Testis (tissue), 3 donors: Measurements from ENCODE around the gene AARS2. TPM values are rescaled to one million over a fixed set of nuclear protein-coding genes. Genes with fewer than 3 reads are reported as not detected.
A peak's percentile ranks its signal among the peaks of the same experiment; 100 is the strongest.

ENCODE experiments used
- DNase-seq: peaks from one replicate; pipeline ENCODE4 v3.0.0-alpha.2; 2019
- H3K27ac ChIP-seq, 2 donors: fragments of 200-600 bp; sonication (generic); one replicate each; pipeline ENCODE4 v1.5.1; 2019
- H3K27me3 ChIP-seq: fragments of 200-600 bp; sonication (generic); one replicate; pipeline ENCODE4 v1.5.1; 2019
- H3K36me3 ChIP-seq: fragments of 200-600 bp; sonication (generic); one replicate; pipeline ENCODE4 v1.5.1; 2017; ENCODE audit warnings: low read depth; ENCODE audit errors: missing control alignments
- H3K4me1 ChIP-seq: fragments of 200-600 bp; sonication (generic); one replicate; pipeline ENCODE4 v1.5.1; 2019
- H3K4me3 ChIP-seq, 2 donors: fragments of 200-600 bp; sonication (generic); one replicate each; pipeline ENCODE4 v1.5.1; 2017 to 2019
- H3K9me3 ChIP-seq: fragments of 200-600 bp; sonication (generic); one replicate; pipeline ENCODE4 v1.5.1; 2017
- CTCF ChIP-seq, 3 experiments: fragments of 450-650 bp in 2 of 3; fragments of 200-600 bp in 1 of 3; sonication (generic) in 1 of 3; IDR thresholded peaks; one replicate each; pipeline ENCODE4 v1.5.1; 2016 to 2019; ENCODE audit warnings: antibody characterized with exemption in 3 of 3, mild to moderate bottlenecking in 2 of 3, moderate library complexity in 1 of 3
- POLR2A ChIP-seq: fragments of 450-650 bp; IDR thresholded peaks from one replicate; pipeline ENCODE4 v1.6.1; 2017; ENCODE audit warnings: antibody characterized with exemption, mild to moderate bottlenecking, moderate library complexity
- WGBS, 2 donors: methylation state at CpG; one replicate each; pipeline ENCODE4 v1.1.5; 2018; 5-methylcytosine and 5-hydroxymethylcytosine counted together
- intact Hi-C: fragments of 100-400 bp; cut with DNase I; formaldehyde crosslinking; loops from one replicate; pipeline ENCODE4 v1.15.1; 2023; ENCODE audit warnings: low total_unique reads
- polyA plus RNA-seq: library from polyadenylated mRNA; stranded (reverse); fragments of 350-450 nt; fragmentation: Illumina TruSeq; extraction: RNeasy Lipid Tissue Mini Kit (QIAGEN cat#74804); gene quantifications from one replicate; pipeline ENCODE4 v1.2.3, GENCODE V29; 2014; ENCODE audit warnings: low read depth, low replicate concordance; ENCODE audit not compliant: insufficient read depth
- total RNA-seq, 2 donors: library from RNA; depleted of rRNA; stranded (reverse); fragments of >200 nt; gene quantifications; one replicate each; pipeline ENCODE4 v1.2.3, GENCODE V29; 2016

Gene AARS2
- total and polyA plus RNA-seq, 3 donors from 2014 or later: 6.2 to 14.6 (median 13.4) TPM

GRCh38 chr6:44276667-44277640, 36.2 kb downstream of the AARS2 start:
- intact Hi-C loops: no loop called here
- Histone ChIP-seq H3K27ac (no peak overlapping the region), H3K4me1 (no peaks in the 10 kb centered on the region), H3K36me3 (no peaks in the 10 kb centered on the region), H3K27me3 (no peaks in the 10 kb centered on the region), H3K4me3 (peak overlapping the region; percentile 26 to 39), H3K9me3 (no peaks in the 10 kb centered on the region)
- no peak for TF ChIP-seq CTCF (IDR thresholded peaks at IDR 0.05)
- no peak for DNase-seq
- 75 to 79% methylated on average over 16 to 23 of the region's 23 CpGs for WGBS, 2 donors

GRCh38 chr6:44275749-44276648, 37.1 kb downstream of the AARS2 start:
- no peaks in the 10 kb centered on the region for H3K4me1 ChIP-seq
- H3K9me3 ChIP-seq: no peaks in the 10 kb centered on the region
- no peaks in the 10 kb centered on the region for H3K27me3 ChIP-seq
- no peak for DNase-seq
- WGBS, 2 donors: 13 to 18% methylated on average over 3 to 66 of the region's 109 CpGs
- peak overlapping the region; percentile 26 to 39 for H3K4me3 ChIP-seq
- TF ChIP-seq CTCF (IDR thresholded peaks at IDR 0.05) (no peak), POLR2A (no peak)
- intact Hi-C loops: no loop called here
- H3K36me3 ChIP-seq: no peaks in the 10 kb centered on the region
- H3K27ac ChIP-seq: no peak overlapping the region

GRCh38 chr6:44275271-44275748, 37.8 kb downstream of the AARS2 start:
- no peak overlapping the region for H3K27ac ChIP-seq
- no peaks in the 10 kb centered on the region for H3K4me1 ChIP-seq
- intact Hi-C loops: no loop called here
- no peaks in the 10 kb centered on the region for H3K27me3 ChIP-seq
- TF ChIP-seq CTCF (IDR thresholded peaks at IDR 0.05) (no peak), POLR2A (no peak)
- peak overlapping the region; percentile 26 to 39 for H3K4me3 ChIP-seq
- no peaks in the 10 kb centered on the region for H3K9me3 ChIP-seq
- H3K36me3 ChIP-seq: no peaks in the 10 kb centered on the region
- no peak for DNase-seq
- WGBS, 2 donors: 59 to 66% methylated on average over 39 to 56 of the region's 59 CpGs

- Histone ChIP-seq H3K27me3 (no peaks in the 10 kb centered on the region), H3K4me1 (no peaks in the 10 kb centered on the region), H3K36me3 (no peaks in the 10 kb centered on the region), H3K9me3 (no peaks in the 10 kb centered on the region), H3K27ac (no peak overlapping the region), H3K4me3 (no peak overlapping the region)
- intact Hi-C loops: no loop called here
- DNase-seq: no peak
- TF ChIP-seq CTCF (IDR thresholded peaks at IDR 0.05): no peak
- no peak for TF ChIP-seq POLR2A
- 83 to 84% methylated on average over 1 of the region's 1 CpG for WGBS, 2 donors
Measured at GRCh38 chr6:44273617-44274016, 39.5 kb downstream of the AARS2 start.
